Body of pancreas (tissue), 4 donors: Measurements from ENCODE around the gene GH2.

ENCODE experiments used
- CTCF ChIP-seq, 7 experiments: fragments of 450-650 bp in 4 of 7; fragments of 200-600 bp in 3 of 7; sonication (generic) in 3 of 7; IDR thresholded peaks; one replicate each; pipeline ENCODE4 v1.5.1; 2016 to 2019; ENCODE audit warnings: antibody characterized with exemption in 7 of 7
- POLR2A ChIP-seq, 3 donors: fragments of 450-650 bp; IDR thresholded peaks; one replicate each; pipeline ENCODE4 v1.6.1; 2016; ENCODE audit warnings: antibody characterized with exemption in 3 of 3, mild to moderate bottlenecking in 2 of 3

- no peak for TF ChIP-seq CTCF (IDR thresholded peaks at IDR 0.05)
- no peak for TF ChIP-seq POLR2A (IDR thresholded peaks at IDR 0.05)
These were observed 47.4 kb upstream of the GH2 start for GRCh38 chr17:63928966-63929695.
